HEK293T (cell line): Measurements from ENCODE around the gene NIN.
"Not testable (repeated sequence)": the region's sequence is repeated elsewhere in the genome, so short reads cannot be mapped to it uniquely, and the experiment has no call there.

Source experiments
- CTCF ChIA-PET: fragments of 350-600 bp; formaldehyde crosslinking; extraction: SDS; loops from one replicate; lab custom pipeline; 2021; ENCODE audit warnings: antibody characterized with exemption, inconsistent platforms; lab: Yijun Ruan, JAX
- POLR2A ChIA-PET: fragments of 350-600 bp; formaldehyde crosslinking; extraction: SDS; loops from one replicate; lab custom pipeline; 2020; ENCODE audit warnings: antibody characterized with exemption, inconsistent platforms; lab: Yijun Ruan, JAX
- DNase-seq: peaks from one replicate; pipeline ENCODE4 v3.0.0; 2012; ENCODE audit warnings: mixed read lengths; ENCODE audit errors: extremely low spot score
- ARNT ChIP-seq: fragments of 450-650 bp; IDR thresholded peaks from 2 replicates; pipeline ENCODE4 v1.6.1; 2017; ENCODE audit warnings: mild to moderate bottlenecking
- BHLHE40 ChIP-seq: fragments of 450-650 bp; IDR thresholded peaks from 2 replicates; pipeline ENCODE4 v1.6.1; 2016; ENCODE audit warnings: mild to moderate bottlenecking, moderate library complexity, borderline replicate concordance
- CTBP1 ChIP-seq: fragments of 450-650 bp; IDR thresholded peaks from 2 replicates; pipeline ENCODE4 v1.6.1; 2016; ENCODE audit warnings: borderline replicate concordance
- ELF4 ChIP-seq: fragments of 450-650 bp; IDR thresholded peaks from 2 replicates; pipeline ENCODE4 v1.6.1; 2017; ENCODE audit warnings: antibody characterized with exemption
- FOXA1 ChIP-seq: fragments of 450-650 bp; IDR thresholded peaks from 2 replicates; pipeline ENCODE4 v1.6.1; 2016; ENCODE audit warnings: mild to moderate bottlenecking
- FOXK2 ChIP-seq: fragments of 450-650 bp; IDR thresholded peaks from 2 replicates; pipeline ENCODE4 v1.6.1; 2016; ENCODE audit warnings: mild to moderate bottlenecking
- FOXM1 ChIP-seq: fragments of 450-650 bp; IDR thresholded peaks from 2 replicates; pipeline ENCODE4 v1.6.1; 2017; ENCODE audit warnings: mild to moderate bottlenecking, borderline replicate concordance
- HDGF ChIP-seq: fragments of 450-650 bp; IDR thresholded peaks from 2 replicates; pipeline ENCODE4 v1.6.1; 2017; ENCODE audit warnings: antibody characterized with exemption, borderline replicate concordance
- L3MBTL2 ChIP-seq: fragments of 450-650 bp; conservative IDR thresholded peaks from 2 replicates; pipeline ENCODE4 v1.6.1; 2016; ENCODE audit warnings: mild to moderate bottlenecking
- LEF1 ChIP-seq: fragments of 450-650 bp; IDR thresholded peaks from 2 replicates; pipeline ENCODE4 v1.6.1; 2017; ENCODE audit warnings: mild to moderate bottlenecking, borderline replicate concordance
- NFRKB ChIP-seq: fragments of 450-650 bp; IDR thresholded peaks from 2 replicates; pipeline ENCODE4 v1.6.1; 2016; ENCODE audit warnings: mild to moderate bottlenecking, moderate library complexity
- SP1 ChIP-seq: fragments of 450-650 bp; IDR thresholded peaks from 2 replicates; pipeline ENCODE4 v1.6.1; 2017
- SUZ12 ChIP-seq: fragments of 450-650 bp; IDR thresholded peaks from 2 replicates; pipeline ENCODE4 v1.6.1; 2016; ENCODE audit warnings: mild to moderate bottlenecking
- TARDBP ChIP-seq: fragments of 450-650 bp; IDR thresholded peaks from 2 replicates; pipeline ENCODE4 v1.6.1; 2016
- ZNF384 ChIP-seq: fragments of 450-650 bp; IDR thresholded peaks from 2 replicates; pipeline ENCODE4 v1.6.1; 2016
- TF ChIP-seq, protein P1 (sequence below): fragments of 450-650 bp; IDR thresholded peaks from 2 replicates; pipeline ENCODE4 v1.6.1; 2016

The NIN gene

DNA sequence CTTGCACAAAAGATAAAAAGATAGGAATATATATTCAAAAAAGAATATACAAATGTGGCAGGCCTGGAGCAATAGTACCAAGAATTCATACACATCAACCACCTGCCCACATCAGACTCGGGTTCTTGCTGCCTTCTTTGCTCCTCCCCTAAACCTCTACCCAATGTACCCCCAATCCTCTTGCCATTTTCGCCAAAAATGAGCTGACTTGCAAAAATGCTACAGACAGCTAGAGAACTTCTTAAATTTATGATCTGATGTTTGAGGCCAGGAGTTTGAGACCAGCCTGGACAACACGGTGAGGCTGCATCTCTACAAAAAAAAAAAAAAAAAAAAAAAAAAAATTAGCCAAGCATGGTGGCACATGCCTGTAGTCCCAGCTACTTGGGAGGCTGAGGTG lies 119.9 kb downstream of the NIN start:
- ChIA-PET CTCF (no interaction called here), POLR2A (no interaction called here)
- no peak for DNase-seq
- TF ChIP-seq ELF4 (no peak), L3MBTL2 (no peak), NFRKB (no peak), BHLHE40 (no peak), CTBP1 (no peak)

DNA sequence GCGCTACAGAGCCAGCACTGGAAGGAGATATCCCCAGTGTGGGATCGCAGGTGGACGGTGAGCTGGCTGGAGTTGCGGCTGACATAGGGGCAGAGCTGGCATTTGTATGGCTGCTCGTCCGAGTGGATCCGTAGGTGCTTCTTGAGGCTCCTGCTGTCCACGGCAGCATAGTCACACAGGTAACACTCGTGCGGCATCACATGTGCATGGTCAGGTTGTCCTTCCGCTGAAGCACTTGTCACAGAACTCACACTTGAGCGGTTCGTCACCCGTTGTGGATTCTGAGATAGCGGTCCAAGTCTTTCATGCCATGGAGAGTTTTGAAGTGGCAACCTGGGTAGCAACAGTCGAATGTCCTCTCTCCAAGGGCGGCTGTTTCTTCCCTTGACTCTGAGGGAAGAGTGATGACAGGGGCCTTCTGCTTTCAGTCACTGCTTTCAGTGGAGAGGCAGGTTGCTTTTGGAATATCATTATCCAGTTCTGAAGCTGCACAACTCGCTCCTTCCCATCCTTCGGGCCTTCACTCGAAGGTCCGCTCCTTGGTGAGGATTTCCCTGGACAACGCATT lies 125.9 kb downstream of the NIN start:
- CTCF ChIA-PET = interaction anchor here (1.1 kb wide), 1 partner anchor 10 kb away, joined by 5 read pairs; no protein-coding TSS in a partner anchor
- POLR2A ChIA-PET = no interaction called here
- DNase-seq = no peak
- no peak for TF ChIP-seq ARNT
- no peak for TF ChIP-seq HDGF
- TF ChIP-seq CTBP1 = no peak
- no peak for TF ChIP-seq FOXK2
- no peak for TF ChIP-seq NFRKB
- TF ChIP-seq, protein P1, sequence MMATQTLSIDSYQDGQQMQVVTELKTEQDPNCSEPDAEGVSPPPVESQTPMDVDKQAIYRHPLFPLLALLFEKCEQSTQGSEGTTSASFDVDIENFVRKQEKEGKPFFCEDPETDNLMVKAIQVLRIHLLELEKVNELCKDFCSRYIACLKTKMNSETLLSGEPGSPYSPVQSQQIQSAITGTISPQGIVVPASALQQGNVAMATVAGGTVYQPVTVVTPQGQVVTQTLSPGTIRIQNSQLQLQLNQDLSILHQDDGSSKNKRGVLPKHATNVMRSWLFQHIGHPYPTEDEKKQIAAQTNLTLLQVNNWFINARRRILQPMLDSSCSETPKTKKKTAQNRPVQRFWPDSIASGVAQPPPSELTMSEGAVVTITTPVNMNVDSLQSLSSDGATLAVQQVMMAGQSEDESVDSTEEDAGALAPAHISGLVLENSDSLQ = no peak
- TF ChIP-seq SP1 = no peak

DNA sequence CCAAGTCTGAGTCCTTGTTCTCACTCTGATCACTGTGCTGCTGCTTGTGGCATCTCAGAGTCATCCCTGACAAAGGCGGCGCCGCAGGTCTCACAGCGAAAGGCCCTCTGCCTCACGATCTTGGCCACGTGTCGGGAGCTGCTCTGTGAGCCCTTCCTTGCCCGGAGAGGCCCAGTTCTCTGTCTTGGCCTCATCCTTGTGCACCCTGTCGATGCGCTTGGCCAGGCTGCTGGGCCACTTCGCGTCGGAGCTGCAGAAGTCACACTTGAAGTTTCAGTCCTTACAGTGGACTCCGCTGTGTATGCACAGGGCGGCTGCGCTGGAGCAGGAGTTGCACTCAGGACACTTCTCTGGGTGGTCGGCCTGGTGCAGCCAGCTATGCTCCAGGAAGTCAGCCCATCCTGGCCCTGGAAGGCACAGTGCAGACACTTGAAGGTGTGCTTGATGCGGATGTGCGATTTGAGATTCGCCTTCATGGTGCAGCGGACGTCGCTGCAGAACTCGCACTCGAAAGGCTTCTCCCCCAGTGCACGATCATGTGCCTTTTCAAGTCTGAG lies 126.4 kb downstream of the NIN start:
- ChIA-PET CTCF (no interaction called here), POLR2A (no interaction called here)
- DNase-seq = no peak
- TF ChIP-seq FOXK2 (no peak), TARDBP (no peak), FOXM1 (no peak), ZNF384 (no peak), BHLHE40 (no peak), SUZ12 (no peak), CTBP1 (no peak), LEF1 (no peak), ELF4 (no peak), NFRKB (no peak), SP1 (no peak), L3MBTL2 (no peak), FOXA1 (no peak), HDGF (no peak), ARNT (no peak)
- TF ChIP-seq, protein P1 = no peak

DNA sequence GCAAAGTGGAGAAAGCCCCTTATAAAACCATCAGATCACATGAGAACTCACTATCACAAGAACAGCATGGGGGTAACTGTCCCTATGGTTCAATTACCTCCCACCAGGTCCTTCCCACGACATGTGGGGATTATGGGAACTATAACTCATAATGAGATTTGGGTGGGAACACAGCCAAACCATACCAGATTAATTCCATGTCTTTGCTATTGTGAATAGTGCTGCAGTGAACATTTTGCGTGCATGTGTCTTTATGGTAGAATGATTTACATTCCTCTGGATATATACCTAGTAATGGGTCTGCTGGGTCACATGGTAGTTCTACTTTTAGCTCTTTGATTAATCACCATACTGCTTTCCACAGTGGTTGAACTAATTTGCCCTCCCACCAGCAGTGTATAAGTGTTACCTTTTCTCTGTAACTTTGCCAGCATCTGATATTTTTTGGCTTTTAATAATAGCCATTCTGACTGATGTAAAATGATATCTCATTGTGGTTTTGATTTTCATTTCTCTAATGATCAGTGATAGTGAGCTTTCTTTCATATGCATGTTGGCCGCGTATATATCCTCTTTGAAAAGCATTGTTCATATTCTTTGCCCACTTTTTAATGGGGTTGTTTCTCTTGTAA lies 133.2 kb downstream of the NIN start:
- no peak for TF ChIP-seq LEF1
- TF ChIP-seq, protein P1 = no peak
- no peak for TF ChIP-seq TARDBP
- no peak for TF ChIP-seq L3MBTL2
- no peak for TF ChIP-seq SUZ12
- TF ChIP-seq HDGF = no peak
- no peak for TF ChIP-seq ARNT
- TF ChIP-seq ZNF384 = no peak
- no peak for TF ChIP-seq FOXK2
- DNase-seq = no peak
- CTCF ChIA-PET = no interaction called here
- POLR2A ChIA-PET = no interaction called here

DNA sequence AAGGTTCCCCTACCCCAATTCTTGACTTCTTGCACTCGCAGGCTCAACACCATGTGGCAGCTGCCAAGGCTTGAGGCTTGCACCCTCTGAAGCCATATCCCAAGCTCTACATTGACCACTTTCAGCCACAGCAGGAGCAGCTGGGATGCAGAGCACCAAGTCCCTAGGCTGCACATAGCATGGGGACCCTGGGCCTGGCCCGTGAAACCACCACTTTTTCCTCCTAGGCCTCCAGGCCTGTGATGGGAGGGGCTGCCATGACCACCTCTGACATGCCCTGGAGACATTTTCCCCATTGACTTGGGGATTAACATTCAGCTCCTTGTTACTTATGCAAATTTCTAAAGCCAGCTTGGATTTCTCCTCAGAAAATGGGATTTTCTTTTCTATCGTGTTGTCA lies 136.7 kb downstream of the NIN start:
- DNase-seq, CTCF ChIA-PET, POLR2A ChIA-PET: not testable (repeated sequence)

DNA sequence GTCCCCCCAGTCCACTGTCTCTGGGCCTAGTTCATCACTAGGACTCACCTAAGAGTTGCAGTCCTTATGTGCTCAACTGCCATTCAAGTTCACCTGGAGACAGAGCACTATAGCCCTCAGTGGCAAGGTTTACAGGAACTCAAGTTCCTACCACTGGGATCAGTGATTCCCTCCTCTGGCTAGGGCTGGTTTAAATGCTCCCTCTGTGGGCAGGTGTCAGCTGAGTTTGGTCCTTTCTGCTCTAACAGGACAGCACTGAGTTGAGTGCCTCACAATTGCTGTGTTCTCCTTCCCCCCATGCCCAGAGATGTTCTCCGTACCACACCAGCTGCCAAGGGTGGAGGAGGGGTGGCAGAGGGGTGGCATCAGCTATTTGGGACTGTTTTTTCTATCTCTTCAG lies 142.1 kb downstream of the NIN start:
- no peak for TF ChIP-seq SP1
- TF ChIP-seq ARNT = no peak
- TF ChIP-seq CTBP1 = no peak
- no peak for TF ChIP-seq ZNF384
- no peak for TF ChIP-seq LEF1
- TF ChIP-seq, protein P1 = no peak
- no peak for TF ChIP-seq NFRKB
- no peak for TF ChIP-seq FOXA1
- no peak for TF ChIP-seq FOXM1
- no peak for TF ChIP-seq L3MBTL2
- TF ChIP-seq HDGF = no peak
- TF ChIP-seq ELF4 = no peak
- no peak for TF ChIP-seq SUZ12
- TF ChIP-seq BHLHE40 = no peak
- no peak for TF ChIP-seq TARDBP
- TF ChIP-seq FOXK2 = no peak
- POLR2A ChIA-PET = interaction anchor here (1.4 kb wide), 1 partner anchor 21 kb away, joined by 3 read pairs; the partner anchor contains the start of gene SAV1
- CTCF ChIA-PET = no interaction called here
- no peak for DNase-seq
